Heart left ventricle (tissue), 16 donors: ENCODE results near the gene XKR7. TPM values are rescaled to one million over a fixed set of nuclear protein-coding genes. Genes with fewer than 3 reads are reported as not detected.

Experiments used
- ATAC-seq, 4 donors: fragments of 200-7000 bp; cut with Tn5 transposase; one replicate each; pipeline ENCODE4 v1.9.1; 2020 to 2022; ENCODE audit warnings: moderate library complexity in 4 of 4, mild to moderate bottlenecking in 3 of 4, moderate number of reproducible peaks in 1 of 4
- DNase-seq, 5 donors: peaks; one replicate each; pipeline ENCODE4 v3.0.0-alpha.2; 2020
- H3K27ac ChIP-seq, 12 donors: fragments of 200-600 bp; sonication (generic) in 4 of 12; one replicate each; pipeline versions ENCODE4 v1.5.0 to v1.8.0; 2016 to 2022; ENCODE audit warnings: mild to moderate bottlenecking in 2 of 12
- H3K27me3 ChIP-seq, 9 donors: fragments of 200-600 bp; sonication (generic) in 2 of 9; one replicate each; pipeline versions ENCODE4 v1.5.1 to v1.8.0; 2016 to 2022; ENCODE audit warnings: mild to moderate bottlenecking in 3 of 9
- H3K36me3 ChIP-seq, 9 donors: fragments of 200-600 bp; sonication (generic) in 2 of 9; one replicate each; pipeline versions ENCODE4 v1.5.0 to v1.8.0; 2018 to 2022; ENCODE audit warnings: mild to moderate bottlenecking in 2 of 9
- H3K4me1 ChIP-seq, 12 donors: fragments of 200-600 bp; sonication (generic) in 4 of 12; one replicate each; pipeline versions ENCODE4 v1.5.0 to v1.8.0; 2016 to 2022; ENCODE audit warnings: mild to moderate bottlenecking in 3 of 12
- H3K4me3 ChIP-seq, 12 donors: fragments of 200-600 bp; sonication (generic) in 4 of 12; one replicate each; pipeline versions ENCODE4 v1.5.0 to v1.8.0; 2017 to 2022; ENCODE audit warnings: mild to moderate bottlenecking in 9 of 12, moderate library complexity in 4 of 12
- H3K9me3 ChIP-seq, 12 donors: fragments of 200-600 bp; sonication (generic) in 4 of 12; one replicate each; pipeline versions ENCODE4 v1.5.0 to v1.8.0; 2016 to 2022; ENCODE audit warnings: mild to moderate bottlenecking in 1 of 12
- POLR2A ChIP-seq, 2 donors: fragments of 450-650 bp; IDR thresholded peaks; one replicate each; pipeline ENCODE4 v1.6.1; 2017; ENCODE audit warnings: antibody characterized with exemption in 2 of 2, mild to moderate bottlenecking in 2 of 2, moderate library complexity in 2 of 2
- WGBS, 4 donors: extraction: QIAGEN DNeasy Blood & Tissue Kit in 2 of 4; methylation state at CpG; one replicate each; pipeline versions ENCODE4 v1.1.5 to v1.1.7; 2013 to 2018; 5-methylcytosine and 5-hydroxymethylcytosine counted together
- intact Hi-C, 10 donors: fragments of 100-400 bp; cut with DNase I; formaldehyde crosslinking; loops; one replicate each; pipeline versions ENCODE4 v1.11.1 to v1.14.2; 2022
- polyA plus RNA-seq, 2 donors: library from polyadenylated mRNA; stranded (reverse); fragments of 200-250 nt; gene quantifications; one replicate each; pipeline ENCODE4 v1.2.3, GENCODE V29; 2013
- total RNA-seq, 9 donors: library from RNA; depleted of rRNA in 2 of 9; stranded (reverse); fragments of >200 nt in 2 of 9; fragmentation: NEBNext Ultra II Directional in 3 of 9; extraction: Animal tissue kit (Norgen Biotek cat#: 25700) in 3 of 9; gene quantifications; one replicate each; pipeline versions ENCODE4 v1.1.0 to v1.2.4, GENCODE V29; 2016 to 2023
- TF ChIP-seq, protein P1 (sequence below), 12 donors: fragments of 200-600 bp; sonication (generic) in 4 of 12; IDR thresholded peaks; one replicate each; pipeline versions ENCODE4 v1.5.0 to v1.8.0; 2018 to 2022; ENCODE audit warnings: antibody characterized with exemption in 12 of 12, mild to moderate bottlenecking in 5 of 12
- donor health status: ischemic (EF 13 %, LVEDD 7.1; RV severe dilation, severe dysfunction).
- donor health status: healthy with polysubstance abuse.
- donor health status: DM: no; HTN: yes; CAD: no.
- donor health status: DM: no; HTN: no; CAD: no.
- donor health status: ischemic (EF 25% LVEDD 6.9; RV normal size, moderate dysfunction).
- donor health status: ischemic (EF 25% LVEDD 5.7; RV mildly dilated, moderate dysfunction).
- donor health status: healthy.
- donor health status: DM: yes; HTN: yes; CAD: no.
- donor health status: ischemic (EF 35%, LVEDD 5.7; RV mildly dilated, moderate dysfunction).
- donor health status: nonischemic (EF 11% LVEDD 7.7; RV severe dilation, severe dysfunction).
- donor health status: DM: yes; HTN: yes; CAD: no.
- donor health status: PGD.
- donor health status: ischemic (EF 29% LVEDD 5.4; RV normal size, mild dysfunction).
- donor health status: nonischemic (EF 23%, LVEDD 6.1; RV moderate dilation, normal function).

The XKR7 gene
- total and polyA plus RNA-seq, 11 donors = not detected

DNA sequence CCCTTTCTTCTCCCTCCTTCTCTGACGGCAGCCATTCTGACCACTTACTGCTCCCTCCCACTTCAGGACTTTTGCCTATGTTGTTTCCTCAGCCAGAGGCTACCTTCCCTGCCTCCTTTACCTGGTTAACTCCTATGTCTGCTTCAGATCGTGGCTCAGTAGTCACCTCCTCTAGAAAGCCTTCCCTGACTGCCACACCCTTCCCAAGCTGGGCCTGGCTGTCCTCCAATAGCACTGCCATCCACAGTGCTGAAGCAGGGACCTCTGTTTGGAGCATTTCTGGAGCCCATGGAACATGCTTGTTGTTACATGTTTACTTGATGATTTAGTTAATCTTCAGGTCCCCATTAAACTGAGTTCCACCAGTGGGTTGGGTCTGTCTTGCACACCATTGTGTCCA, 13.8 kb downstream of the XKR7 start:
- Histone ChIP-seq H3K4me1 (no peaks in the 10 kb centered on the region), H3K9me3 (no peaks in the 10 kb centered on the region), H3K27ac (no peak overlapping the region), H3K4me3 (no peak overlapping the region), H3K36me3 (no peaks in the 10 kb centered on the region), H3K27me3 (peaks cover 0 to 5% (median 0%) of the 10 kb centered on the region in 9 donors)
- TF ChIP-seq, protein P1, sequence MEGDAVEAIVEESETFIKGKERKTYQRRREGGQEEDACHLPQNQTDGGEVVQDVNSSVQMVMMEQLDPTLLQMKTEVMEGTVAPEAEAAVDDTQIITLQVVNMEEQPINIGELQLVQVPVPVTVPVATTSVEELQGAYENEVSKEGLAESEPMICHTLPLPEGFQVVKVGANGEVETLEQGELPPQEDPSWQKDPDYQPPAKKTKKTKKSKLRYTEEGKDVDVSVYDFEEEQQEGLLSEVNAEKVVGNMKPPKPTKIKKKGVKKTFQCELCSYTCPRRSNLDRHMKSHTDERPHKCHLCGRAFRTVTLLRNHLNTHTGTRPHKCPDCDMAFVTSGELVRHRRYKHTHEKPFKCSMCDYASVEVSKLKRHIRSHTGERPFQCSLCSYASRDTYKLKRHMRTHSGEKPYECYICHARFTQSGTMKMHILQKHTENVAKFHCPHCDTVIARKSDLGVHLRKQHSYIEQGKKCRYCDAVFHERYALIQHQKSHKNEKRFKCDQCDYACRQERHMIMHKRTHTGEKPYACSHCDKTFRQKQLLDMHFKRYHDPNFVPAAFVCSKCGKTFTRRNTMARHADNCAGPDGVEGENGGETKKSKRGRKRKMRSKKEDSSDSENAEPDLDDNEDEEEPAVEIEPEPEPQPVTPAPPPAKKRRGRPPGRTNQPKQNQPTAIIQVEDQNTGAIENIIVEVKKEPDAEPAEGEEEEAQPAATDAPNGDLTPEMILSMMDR (IDR thresholded peaks at IDR 0.05) = no peak
- no peak for TF ChIP-seq POLR2A (IDR thresholded peaks at IDR 0.05)
- intact Hi-C loops = no loop called here
- ATAC-seq (no peak), DNase-seq (no peak)
- WGBS, 4 donors = 76 to 79% (median 77%) methylated on average over 2 of the region's 2 CpGs

DNA sequence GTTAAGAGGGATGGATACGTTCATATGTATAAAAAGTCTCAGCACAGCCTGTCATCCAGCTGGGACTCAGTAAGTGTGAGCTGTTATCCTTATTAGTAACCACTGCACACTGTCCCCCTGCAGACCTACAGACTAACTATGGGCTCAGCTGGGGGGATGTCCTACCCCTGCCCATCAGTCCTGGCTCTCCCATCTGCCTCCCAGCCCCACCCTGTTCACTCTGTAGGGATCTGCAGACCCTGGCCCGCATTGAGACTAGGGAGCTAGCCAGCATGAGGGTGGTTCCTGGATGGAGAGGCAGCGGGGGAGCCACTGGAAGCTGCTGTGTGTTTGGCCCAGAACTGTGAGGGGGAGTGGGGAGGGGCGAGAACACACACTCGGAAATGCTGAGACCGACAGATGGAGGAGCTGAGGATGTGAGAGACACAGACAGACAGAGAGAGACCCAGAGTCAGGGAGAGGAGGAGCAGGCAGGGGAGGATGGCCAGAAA, 17.1 kb downstream of the XKR7 start:
- 25 to 34% (median 29%) methylated on average over 6 of the region's 6 CpGs for WGBS, 4 donors
- Histone ChIP-seq H3K9me3 (no peaks in the 10 kb centered on the region), H3K27ac (no peak overlapping the region), H3K4me3 (no peak overlapping the region), H3K27me3 (peaks cover 0 to 5% (median 0%) of the 10 kb centered on the region in 9 donors), H3K4me1 (no peaks in the 10 kb centered on the region), H3K36me3 (no peaks in the 10 kb centered on the region)
- ATAC-seq (no peak), DNase-seq (no peak)
- intact Hi-C loops = no loop called here
- no peak for TF ChIP-seq POLR2A (IDR thresholded peaks at IDR 0.05)
- TF ChIP-seq, protein P1 (IDR thresholded peaks at IDR 0.05) = no peak

DNA sequence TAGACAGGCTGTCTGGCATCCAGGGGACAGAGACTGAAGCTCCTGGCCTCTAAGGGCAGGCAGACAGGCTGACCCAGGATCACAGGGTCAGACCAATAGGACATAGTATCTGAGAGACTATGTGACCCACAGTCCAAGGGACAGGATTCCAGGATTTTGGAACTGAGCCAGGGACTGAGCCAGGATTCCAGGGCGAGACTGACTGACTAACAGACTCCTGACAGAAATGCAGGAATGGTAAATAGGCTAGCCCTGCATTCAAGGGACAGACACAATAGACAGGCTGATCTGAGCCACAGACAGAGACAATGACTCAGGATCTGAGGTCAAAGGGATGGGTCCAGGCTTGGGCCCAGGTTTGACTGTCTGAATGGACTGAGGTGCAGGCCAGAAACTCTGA, 19.8 kb downstream of the XKR7 start:
- Histone ChIP-seq H3K36me3 (no peaks in the 10 kb centered on the region), H3K4me1 (no peaks in the 10 kb centered on the region), H3K9me3 (no peaks in the 10 kb centered on the region), H3K27me3 (no peaks in the 10 kb centered on the region), H3K27ac (no peak overlapping the region), H3K4me3 (no peak overlapping the region)
- 40 to 59% (median 52%) methylated on average over 1 of the region's 1 CpG for WGBS, 4 donors
- intact Hi-C loops = no loop called here
- TF ChIP-seq, protein P1 (IDR thresholded peaks at IDR 0.05) = no peak
- no peak for TF ChIP-seq POLR2A (IDR thresholded peaks at IDR 0.05)
- peak in 1 of 4 donors; percentile 22 for ATAC-seq
- no peak for DNase-seq

DNA sequence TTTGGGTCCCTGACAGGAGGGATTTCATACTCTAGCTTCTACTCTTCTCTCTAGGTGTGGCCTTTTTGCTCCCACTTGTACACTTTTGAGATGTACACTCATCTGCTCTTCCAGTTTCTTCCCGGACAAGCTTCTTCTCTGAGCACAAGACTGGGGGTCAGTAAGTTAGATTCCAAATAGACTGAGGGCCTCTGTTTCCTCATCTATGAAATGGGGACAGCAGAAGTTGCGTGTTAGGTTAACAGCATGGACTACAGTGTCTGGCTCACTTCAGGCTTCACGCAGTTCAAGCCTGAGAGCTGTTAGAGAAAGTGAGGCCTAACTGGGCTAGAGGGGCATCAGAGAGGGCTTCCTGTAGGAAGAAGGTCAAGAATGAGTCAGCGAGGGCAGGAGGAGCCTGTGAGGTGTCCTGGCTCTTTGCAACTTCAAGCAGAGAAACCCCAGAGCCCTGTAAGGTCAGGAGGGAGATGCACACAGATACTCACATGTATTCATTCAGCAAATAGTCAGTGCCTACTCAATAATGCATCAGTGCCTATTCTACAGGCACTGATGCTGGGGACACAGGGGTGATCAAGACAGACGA, 20.6 kb downstream of the XKR7 start:
- no peaks in the 10 kb centered on the region for H3K4me1 ChIP-seq
- H3K27ac ChIP-seq = no peak overlapping the region
- WGBS, 4 donors = 88 to 93% (median 91%) methylated on average over 5 of the region's 5 CpGs
- H3K9me3 ChIP-seq = no peaks in the 10 kb centered on the region
- no peaks in the 10 kb centered on the region for H3K36me3 ChIP-seq
- TF ChIP-seq POLR2A (IDR thresholded peaks at IDR 0.05) = no peak
- TF ChIP-seq, protein P1 (IDR thresholded peaks at IDR 0.05) = no peak
- DNase-seq (no peak), ATAC-seq (no peak)
- H3K4me3 ChIP-seq = no peak overlapping the region
- intact Hi-C loops = no loop called here
- H3K27me3 ChIP-seq = peaks cover 0 to 4% (median 0%) of the 10 kb centered on the region in 9 donors
